ENCODE measurements around the gene STEAP1B. TPM values are rescaled to one million over a fixed set of nuclear protein-coding genes. Genes with fewer than 3 reads are reported as not detected.
A peak's percentile ranks its signal among the peaks of the same experiment; 100 is the strongest.
"Not testable (repeated sequence)": the region's sequence is repeated elsewhere in the genome, so short reads cannot be mapped to it uniquely, and the experiment has no call there.

Gene STEAP1B
- total RNA-seq, 2 experiments from 2014 or later = 0.69 to 2.1 TPM

DNA sequence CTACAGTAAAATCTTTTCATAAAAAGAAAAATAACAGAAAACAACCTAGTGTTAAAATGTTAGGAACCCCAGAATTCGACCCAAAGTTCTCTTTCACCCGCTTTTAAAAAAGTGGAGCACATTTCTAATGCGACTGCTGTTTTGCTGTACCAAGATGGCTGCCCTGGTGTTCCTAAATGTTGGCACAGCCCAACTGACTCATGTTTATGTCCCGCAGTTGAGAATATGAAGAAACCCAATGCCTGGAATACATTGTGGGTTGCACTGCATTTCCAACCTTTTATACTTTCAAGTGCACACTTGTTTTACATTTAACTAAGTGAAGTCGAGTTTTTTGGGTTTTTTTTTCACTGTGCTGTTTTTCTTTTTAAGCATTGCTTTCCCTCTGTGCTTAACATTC, 944 bp downstream of the STEAP1B start:
- no peak for DNase-seq (ENCODE audit: low spot score)
- H3K9me2 ChIP-seq (ENCODE audit: insufficient read depth, low read length) = no peaks in the 10 kb centered on the region
- no peak overlapping the region for H3K27ac ChIP-seq (ENCODE audit: low read depth, low read length, poor library complexity, severe bottlenecking)
- H3K9me3 ChIP-seq (ENCODE audit: low read length) = no peaks in the 10 kb centered on the region
- POLR2A ChIA-PET = no interaction called here
- no peaks in the 10 kb centered on the region for H3K79me2 ChIP-seq (ENCODE audit: insufficient read depth, low read depth, low read length)
- H3K4me1 ChIP-seq (ENCODE audit: insufficient read depth, low read length, poor library complexity, severe bottlenecking) = peaks cover 3% of the 10 kb centered on the region
- intact Hi-C loops (cut with micrococcal nuclease; ENCODE audit: unreplicated experiment) = no loop called here
- H3K4me2 ChIP-seq (ENCODE audit: low read length) = peak overlapping the region; percentile 82; the same call in 1 of the 2 replicates
- CTCF ChIA-PET (ENCODE audit: unreplicated experiment) = interaction anchor here (0.8 kb wide), 1 partner anchor 389 kb away, joined by 5 read pairs; no protein-coding TSS in a partner anchor
- H2AFZ ChIP-seq (ENCODE audit: low read length) = no peak overlapping the region
- H4K20me1 ChIP-seq (ENCODE audit: insufficient read depth, low read length) = no peaks in the 10 kb centered on the region
- BruUV-seq (replicated peaks) = TSS peak; percentile 57
- no peak overlapping the region for H3K4me3 ChIP-seq (ENCODE audit: low read depth, low read length, poor library complexity, severe bottlenecking)
- TF ChIP-seq, protein P1, sequence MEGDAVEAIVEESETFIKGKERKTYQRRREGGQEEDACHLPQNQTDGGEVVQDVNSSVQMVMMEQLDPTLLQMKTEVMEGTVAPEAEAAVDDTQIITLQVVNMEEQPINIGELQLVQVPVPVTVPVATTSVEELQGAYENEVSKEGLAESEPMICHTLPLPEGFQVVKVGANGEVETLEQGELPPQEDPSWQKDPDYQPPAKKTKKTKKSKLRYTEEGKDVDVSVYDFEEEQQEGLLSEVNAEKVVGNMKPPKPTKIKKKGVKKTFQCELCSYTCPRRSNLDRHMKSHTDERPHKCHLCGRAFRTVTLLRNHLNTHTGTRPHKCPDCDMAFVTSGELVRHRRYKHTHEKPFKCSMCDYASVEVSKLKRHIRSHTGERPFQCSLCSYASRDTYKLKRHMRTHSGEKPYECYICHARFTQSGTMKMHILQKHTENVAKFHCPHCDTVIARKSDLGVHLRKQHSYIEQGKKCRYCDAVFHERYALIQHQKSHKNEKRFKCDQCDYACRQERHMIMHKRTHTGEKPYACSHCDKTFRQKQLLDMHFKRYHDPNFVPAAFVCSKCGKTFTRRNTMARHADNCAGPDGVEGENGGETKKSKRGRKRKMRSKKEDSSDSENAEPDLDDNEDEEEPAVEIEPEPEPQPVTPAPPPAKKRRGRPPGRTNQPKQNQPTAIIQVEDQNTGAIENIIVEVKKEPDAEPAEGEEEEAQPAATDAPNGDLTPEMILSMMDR (conservative IDR thresholded peaks at IDR 0.05; ENCODE audit: low read length) = no peak
- no peak for TF ChIP-seq EZH2phosphoT487 (IDR thresholded peaks at IDR 0.05; ENCODE audit: borderline replicate concordance, low read depth, low read length)
- no peaks in the 10 kb centered on the region for H3K36me3 ChIP-seq (ENCODE audit: insufficient read depth, low read length)

DNA sequence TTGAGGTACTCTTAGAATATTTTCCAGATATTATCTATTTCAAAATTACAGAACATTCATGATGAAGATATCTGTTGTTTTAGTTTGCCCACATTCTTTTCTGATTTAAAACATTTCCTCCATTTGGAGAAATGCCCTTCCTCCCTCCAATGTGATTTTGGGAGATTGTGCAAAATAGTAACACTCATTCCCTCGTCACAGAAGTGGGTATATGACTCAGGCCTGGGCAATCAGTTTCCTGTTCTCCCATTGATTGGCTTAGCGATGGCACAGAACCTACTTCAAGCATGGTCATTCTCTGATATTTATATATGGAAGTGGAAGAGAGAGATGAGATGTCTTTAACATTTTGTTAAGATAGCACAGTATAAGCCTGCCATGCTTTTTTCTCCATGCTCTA, 3.1 kb downstream of the STEAP1B start:
- H2AFZ ChIP-seq (ENCODE audit: low read length); H3K9me3 ChIP-seq (ENCODE audit: low read length); H3K4me2 ChIP-seq (ENCODE audit: low read length); H3K27ac ChIP-seq (ENCODE audit: low read depth, low read length, poor library complexity, severe bottlenecking); DNase-seq (ENCODE audit: low spot score); H3K4me1 ChIP-seq (ENCODE audit: insufficient read depth, low read length, poor library complexity, severe bottlenecking); H3K36me3 ChIP-seq (ENCODE audit: insufficient read depth, low read length); H3K4me3 ChIP-seq (ENCODE audit: low read depth, low read length, poor library complexity, severe bottlenecking); H3K79me2 ChIP-seq (ENCODE audit: insufficient read depth, low read depth, low read length); POLR2A ChIA-PET; intact Hi-C loops (cut with micrococcal nuclease; ENCODE audit: unreplicated experiment); H3K9me2 ChIP-seq (ENCODE audit: insufficient read depth, low read length); CTCF ChIA-PET (ENCODE audit: unreplicated experiment); H4K20me1 ChIP-seq (ENCODE audit: insufficient read depth, low read length): not testable (repeated sequence)
- TSS peak; percentile 41 for BruUV-seq (replicated peaks)

DNA sequence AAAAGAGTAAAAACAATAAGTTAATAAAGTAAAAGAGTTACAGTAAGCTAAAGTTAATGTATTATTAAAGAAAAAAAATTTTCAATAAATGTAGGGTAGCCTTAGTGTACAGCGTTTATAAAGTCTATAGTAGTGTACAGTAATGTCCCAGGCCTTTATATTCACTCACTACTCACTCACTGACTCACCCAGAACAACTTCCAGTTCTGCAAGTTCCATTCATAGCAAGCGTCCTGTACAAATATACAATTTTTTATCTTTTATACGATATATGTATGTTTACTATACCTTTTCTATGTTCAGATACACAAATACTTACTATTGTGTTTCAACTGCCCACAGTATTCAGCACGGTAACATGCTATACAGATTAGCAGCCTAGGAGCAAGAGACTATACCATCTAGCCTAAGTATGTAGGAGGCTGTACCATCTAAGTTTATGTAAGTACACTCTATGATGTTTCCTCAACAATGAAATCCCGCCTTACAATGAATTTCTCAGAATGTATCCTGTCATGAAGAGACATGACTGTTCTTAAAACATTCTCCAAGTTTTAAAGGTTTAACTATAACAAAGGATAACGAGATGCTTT, 3.6 kb downstream of the STEAP1B start:
- H2AFZ ChIP-seq (ENCODE audit: low read length); CTCF ChIA-PET (ENCODE audit: unreplicated experiment); DNase-seq (ENCODE audit: low spot score); H4K20me1 ChIP-seq (ENCODE audit: insufficient read depth, low read length); H3K27ac ChIP-seq (ENCODE audit: low read depth, low read length, poor library complexity, severe bottlenecking); H3K36me3 ChIP-seq (ENCODE audit: insufficient read depth, low read length); BruUV-seq (replicated peaks); H3K4me2 ChIP-seq (ENCODE audit: low read length); H3K79me2 ChIP-seq (ENCODE audit: insufficient read depth, low read depth, low read length); H3K4me3 ChIP-seq (ENCODE audit: low read depth, low read length, poor library complexity, severe bottlenecking); H3K9me3 ChIP-seq (ENCODE audit: low read length); H3K9me2 ChIP-seq (ENCODE audit: insufficient read depth, low read length); H3K4me1 ChIP-seq (ENCODE audit: insufficient read depth, low read length, poor library complexity, severe bottlenecking); intact Hi-C loops (cut with micrococcal nuclease; ENCODE audit: unreplicated experiment): not testable (repeated sequence)
- POLR2A ChIA-PET = interaction anchor here (0.9 kb wide), 1 partner anchor 387 kb away, joined by 4 read pairs; no protein-coding TSS in a partner anchor

DNA sequence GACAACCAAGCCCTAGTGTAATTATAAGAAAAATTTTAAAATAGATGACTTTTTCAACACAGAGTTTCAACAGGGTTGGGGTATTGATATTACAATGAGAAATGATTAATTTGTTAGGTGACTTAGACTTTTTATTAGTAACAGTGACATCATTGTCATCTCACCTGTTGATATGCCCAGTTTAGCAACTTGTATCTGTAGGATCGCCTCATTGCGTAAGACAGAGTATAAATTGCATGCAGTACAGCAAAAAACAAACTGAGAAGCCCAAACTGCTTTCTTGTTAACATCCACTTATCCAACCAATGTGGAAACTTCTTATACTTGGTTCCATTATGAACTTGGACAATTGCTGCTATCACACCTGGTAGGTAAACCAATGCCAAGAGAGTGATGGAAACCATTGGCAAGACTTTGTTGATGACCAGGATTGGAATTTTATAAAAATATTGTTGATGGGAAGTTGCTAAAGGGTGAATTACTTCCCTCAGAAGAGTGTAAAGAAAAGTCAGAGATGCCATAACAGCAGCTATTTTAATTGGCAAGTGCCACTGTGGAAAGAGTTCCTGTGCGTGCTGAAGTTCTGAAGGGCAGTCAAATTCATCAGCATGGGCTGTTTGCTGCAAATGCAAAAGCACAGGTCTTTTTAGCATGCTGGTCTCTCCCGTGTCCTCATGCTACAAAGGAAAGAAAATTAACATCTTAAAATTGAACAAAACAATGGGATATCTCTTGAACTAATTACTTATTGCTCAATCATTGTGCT, 6.6 kb downstream of the STEAP1B start:
- H4K20me1 ChIP-seq (ENCODE audit: insufficient read depth, low read length); intact Hi-C loops (cut with micrococcal nuclease; ENCODE audit: unreplicated experiment): not testable (repeated sequence)

More for the DNA sequence above, 6.6 kb downstream of the STEAP1B start:
- H3K27ac ChIP-seq (ENCODE audit: low read depth, low read length, poor library complexity, severe bottlenecking); H3K9me2 ChIP-seq (ENCODE audit: insufficient read depth, low read length); BruUV-seq (replicated peaks); H3K4me3 ChIP-seq (ENCODE audit: low read depth, low read length, poor library complexity, severe bottlenecking); H3K4me2 ChIP-seq (ENCODE audit: low read length); CTCF ChIA-PET (ENCODE audit: unreplicated experiment); H3K36me3 ChIP-seq (ENCODE audit: insufficient read depth, low read length); H2AFZ ChIP-seq (ENCODE audit: low read length); H3K9me3 ChIP-seq (ENCODE audit: low read length); DNase-seq (ENCODE audit: low spot score); H3K79me2 ChIP-seq (ENCODE audit: insufficient read depth, low read depth, low read length): not testable (repeated sequence)
- peaks cover 11% of the 10 kb centered on the region for H3K4me1 ChIP-seq (ENCODE audit: insufficient read depth, low read length, poor library complexity, severe bottlenecking)
- POLR2A ChIA-PET = interaction anchor here (0.5 kb wide), 1 partner anchor 1107 kb away, joined by 3 read pairs; no protein-coding TSS in a partner anchor
